Keratinocyte (primary cell): ENCODE data around the gene ADRM1. TPM values are rescaled to one million over a fixed set of nuclear protein-coding genes. Genes with fewer than 3 reads are reported as not detected.

Source experiments
- DNase-seq: peaks from one replicate; pipeline ENCODE4 v3.0.0-alpha.2; 2011; ENCODE audit warnings: low read depth, missing footprints, low spot score
- FAIRE-seq: peaks from 2 replicates; lab custom pipeline; 2011; peaks lifted over from hg19 to GRCh38; lab: Jason Lieb, UNC
- H2AFZ ChIP-seq: 2 replicates; pipeline ENCODE4 v1.6.0; 2012; ENCODE audit warnings: low read length, control low read depth, inconsistent platforms; ENCODE audit not compliant: control insufficient read depth
- H3K27ac ChIP-seq: 2 replicates; pipeline ENCODE4 v1.5.1; 2011; ENCODE audit warnings: low read length; ENCODE audit not compliant: control insufficient read depth, insufficient read depth
- H3K27me3 ChIP-seq: 3 replicates; pipeline ENCODE4 v1.6.0; 2011; ENCODE audit warnings: low read length; ENCODE audit not compliant: control insufficient read depth, insufficient read depth; ENCODE audit errors: extremely low read depth
- H3K36me3 ChIP-seq, 2 experiments: 2 replicates in 1 of 2; 3 replicates in 1 of 2; pipeline ENCODE4 v1.5.1; 2011; ENCODE audit warnings: low read length in 2 of 2, mild to moderate bottlenecking in 1 of 2; ENCODE audit not compliant: control insufficient read depth in 2 of 2, insufficient read depth in 2 of 2; ENCODE audit errors: extremely low read depth in 1 of 2
- H3K4me1 ChIP-seq: 3 replicates; pipeline ENCODE4 v1.5.1; 2011; ENCODE audit warnings: low read length; ENCODE audit not compliant: control insufficient read depth, insufficient read depth; ENCODE audit errors: extremely low read depth
- H3K4me2 ChIP-seq: 3 replicates; pipeline ENCODE4 v1.6.0; 2011; ENCODE audit warnings: low read depth, low read length; ENCODE audit not compliant: control insufficient read depth, insufficient read depth; ENCODE audit errors: extremely low read depth
- H3K4me3 ChIP-seq, 3 experiments: fragments of 200-600 bp in 1 of 3; sonication (generic) in 1 of 3; 2 replicates in 2 of 3; 3 replicates in 1 of 3; pipeline ENCODE4 v1.5.1; 2011 to 2016; ENCODE audit warnings: low read length in 3 of 3, mild to moderate bottlenecking in 3 of 3, control low read depth in 2 of 3, inconsistent platforms in 1 of 3, low read depth in 1 of 3, mixed read lengths in 1 of 3, mixed run types in 1 of 3, moderate library complexity in 1 of 3; ENCODE audit not compliant: control insufficient read depth in 2 of 3, insufficient read depth in 2 of 3; ENCODE audit errors: extremely low read depth in 1 of 3
- H3K79me2 ChIP-seq: 2 replicates; pipeline ENCODE4 v1.6.0; 2012; ENCODE audit warnings: low read length; ENCODE audit not compliant: control insufficient read depth, insufficient read depth
- H3K9ac ChIP-seq: 3 replicates; pipeline ENCODE4 v1.6.0; 2011; ENCODE audit warnings: low read length; ENCODE audit not compliant: control insufficient read depth, insufficient read depth; ENCODE audit errors: extremely low read depth
- H3K9me1 ChIP-seq: 3 replicates; pipeline ENCODE4 v1.6.0; 2011; ENCODE audit warnings: low read length; ENCODE audit not compliant: control insufficient read depth, insufficient read depth; ENCODE audit errors: extremely low read depth
- H3K9me3 ChIP-seq: 2 replicates; pipeline ENCODE4 v1.5.1; 2012; ENCODE audit warnings: low read depth, low read length; ENCODE audit not compliant: control insufficient read depth
- H4K20me1 ChIP-seq: 3 replicates; pipeline ENCODE4 v1.6.0; 2011; ENCODE audit warnings: low read length; ENCODE audit not compliant: control insufficient read depth, insufficient read depth; ENCODE audit errors: extremely low read depth
- EZH2 ChIP-seq: IDR thresholded peaks from one replicate; pipeline ENCODE4 v1.6.1; 2012; ENCODE audit warnings: inconsistent platforms, mild to moderate bottlenecking, low read length, moderate library complexity
- dilution Hi-C: fragments of 300-500 bp; cut with MboI; formaldehyde crosslinking; loops from one replicate; pipeline ENCODE4 v1.7.0; 2020; ENCODE audit warnings: low sequenced_read_pairs; ENCODE audit not compliant: extremely low pct_ligation_motif_present
- polyA plus RNA-seq, 5 experiments: library from polyadenylated mRNA; depleted of rRNA in 3 of 5; stranded (reverse) in 3 of 5; stranded (forward) in 1 of 5; unstranded in 1 of 5; fragments of >200 nt; gene quantifications; 1 replicate in 1 of 5; 2 replicates in 3 of 5; 3 replicates in 1 of 5; pipeline versions ENCODE4 v1.2.1 to v1.2.3, GENCODE V29; 2011 to 2012; ENCODE audit warnings: missing spikeins in 2 of 5, low read depth in 1 of 5, low replicate concordance in 1 of 5
- TF ChIP-seq, protein P1 (sequence below), 3 experiments: IDR thresholded peaks in 1 of 3; conservative IDR thresholded peaks in 1 of 3; optimal IDR thresholded peaks in 1 of 3; 2 replicates in 2 of 3; 3 replicates in 1 of 3; pipeline versions ENCODE3 to v1.5.1; 2011; ENCODE audit warnings: low read length in 3 of 3, mild to moderate bottlenecking in 3 of 3, moderate library complexity in 2 of 3, control low read depth in 1 of 3, inconsistent platforms in 1 of 3; ENCODE audit not compliant: insufficient read depth in 2 of 3; ENCODE audit errors: extremely low read depth in 1 of 3

ADRM1 gene
- polyA plus RNA-seq, 1 donor (not counting 4 experiments of a cell fraction or from before 2014, with no cell fraction given), result 91.4 TPM

DNA sequence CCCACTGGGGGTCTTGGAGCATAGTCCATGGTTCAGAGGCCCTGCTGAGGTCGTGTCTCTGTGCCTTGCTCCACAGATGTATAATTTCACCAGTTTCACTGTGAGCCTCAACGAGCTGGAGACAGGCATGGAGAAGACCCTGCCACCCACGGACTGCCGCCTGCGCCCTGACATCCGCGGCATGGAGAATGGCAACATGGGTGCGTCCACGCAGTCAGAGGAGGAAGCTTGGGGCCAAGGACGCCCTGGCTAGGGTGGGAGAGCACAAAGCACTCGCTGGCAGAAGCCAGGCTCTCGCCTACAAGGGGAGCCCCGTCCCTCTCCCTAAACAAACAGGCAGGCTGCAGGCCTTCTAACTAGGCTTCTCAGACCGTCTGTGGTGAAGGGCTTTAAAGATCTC, 13.7 kb upstream of the ADRM1 start:
- H3K27ac ChIP-seq, result no peak overlapping the region
- no peaks in the 10 kb centered on the region for H3K27me3 ChIP-seq
- no peaks in the 10 kb centered on the region for H3K79me2 ChIP-seq
- no peak for TF ChIP-seq EZH2
- TF ChIP-seq, protein P1, sequence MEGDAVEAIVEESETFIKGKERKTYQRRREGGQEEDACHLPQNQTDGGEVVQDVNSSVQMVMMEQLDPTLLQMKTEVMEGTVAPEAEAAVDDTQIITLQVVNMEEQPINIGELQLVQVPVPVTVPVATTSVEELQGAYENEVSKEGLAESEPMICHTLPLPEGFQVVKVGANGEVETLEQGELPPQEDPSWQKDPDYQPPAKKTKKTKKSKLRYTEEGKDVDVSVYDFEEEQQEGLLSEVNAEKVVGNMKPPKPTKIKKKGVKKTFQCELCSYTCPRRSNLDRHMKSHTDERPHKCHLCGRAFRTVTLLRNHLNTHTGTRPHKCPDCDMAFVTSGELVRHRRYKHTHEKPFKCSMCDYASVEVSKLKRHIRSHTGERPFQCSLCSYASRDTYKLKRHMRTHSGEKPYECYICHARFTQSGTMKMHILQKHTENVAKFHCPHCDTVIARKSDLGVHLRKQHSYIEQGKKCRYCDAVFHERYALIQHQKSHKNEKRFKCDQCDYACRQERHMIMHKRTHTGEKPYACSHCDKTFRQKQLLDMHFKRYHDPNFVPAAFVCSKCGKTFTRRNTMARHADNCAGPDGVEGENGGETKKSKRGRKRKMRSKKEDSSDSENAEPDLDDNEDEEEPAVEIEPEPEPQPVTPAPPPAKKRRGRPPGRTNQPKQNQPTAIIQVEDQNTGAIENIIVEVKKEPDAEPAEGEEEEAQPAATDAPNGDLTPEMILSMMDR (optimal IDR thresholded peaks at IDR 0.05 in 1 of 3, IDR thresholded peaks at IDR 0.05 in 1 of 3, conservative IDR thresholded peaks at IDR 0.05 in 1 of 3; ENCODE audit: extremely low read depth in 1 of 3, insufficient read depth in 2 of 3, low read length in 3 of 3), result no peak
- H3K9ac ChIP-seq, result no peak overlapping the region
- no peak overlapping the region for H3K4me2 ChIP-seq
- H4K20me1 ChIP-seq, result peaks cover 4% of the 10 kb centered on the region
- peaks cover 16 to 22% of the 10 kb centered on the region in 2 experiments for H3K36me3 ChIP-seq
- H2AFZ ChIP-seq, result no peak overlapping the region
- no peaks in the 10 kb centered on the region for H3K9me1 ChIP-seq
- FAIRE-seq (no peak), DNase-seq (no peak)
- no peaks in the 10 kb centered on the region for H3K9me3 ChIP-seq
- no peak overlapping the region for H3K4me3 ChIP-seq
- no peaks in the 10 kb centered on the region for H3K4me1 ChIP-seq
- dilution Hi-C loops, result no loop called here

DNA sequence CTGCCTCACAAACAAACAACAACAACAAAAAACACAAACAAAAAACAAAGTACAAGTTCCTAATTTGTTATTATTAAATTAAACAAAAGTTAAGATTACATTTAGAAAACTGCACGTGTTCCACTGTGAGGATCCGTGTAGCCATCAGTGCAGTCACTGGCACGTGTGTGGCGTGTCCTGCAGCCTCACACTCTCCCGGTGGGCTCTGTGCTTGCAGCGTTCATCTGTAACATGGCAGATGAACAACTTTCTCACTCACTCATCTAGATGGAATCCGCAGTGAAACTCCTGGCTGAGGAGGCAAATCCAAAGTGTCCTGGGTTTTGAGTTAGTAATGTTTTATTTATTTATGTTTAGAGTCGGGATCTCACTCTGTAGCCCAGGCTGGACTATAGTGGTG, 12.9 kb upstream of the ADRM1 start:
- Histone ChIP-seq H3K27ac (no peak overlapping the region), H3K4me3 (no peak overlapping the region), H3K4me1 (no peaks in the 10 kb centered on the region), H4K20me1 (peaks cover 4% of the 10 kb centered on the region), H3K4me2 (no peak overlapping the region), H2AFZ (no peak overlapping the region), H3K9me1 (no peaks in the 10 kb centered on the region), H3K36me3 (peaks cover 19 to 25% of the 10 kb centered on the region in 2 experiments), H3K79me2 (no peaks in the 10 kb centered on the region), H3K27me3 (no peaks in the 10 kb centered on the region), H3K9ac (no peak overlapping the region), H3K9me3 (no peaks in the 10 kb centered on the region)
- DNase-seq, result no peak
- no peak for FAIRE-seq
- dilution Hi-C loops, result no loop called here
- TF ChIP-seq EZH2, result no peak
- TF ChIP-seq, protein P1 (optimal IDR thresholded peaks at IDR 0.05 in 1 of 3, IDR thresholded peaks at IDR 0.05 in 1 of 3, conservative IDR thresholded peaks at IDR 0.05 in 1 of 3; ENCODE audit: extremely low read depth in 1 of 3, insufficient read depth in 2 of 3, low read length in 3 of 3), result no peak
